Neuronal stem cell (in vitro differentiated cells): ENCODE data around the gene TCEAL1.

Experiments used
- DNase-seq: peaks from one replicate; pipeline ENCODE4 v3.0.0-alpha.2; 2013; ENCODE audit warnings: low spot score
- H2AFZ ChIP-seq: one replicate; pipeline ENCODE4 v1.6.1; 2013; ENCODE audit warnings: mild to moderate bottlenecking, low read length, inconsistent platforms
- H2AK5ac ChIP-seq: 2 replicates; pipeline ENCODE4 v1.6.1; 2013; ENCODE audit warnings: low read depth, mild to moderate bottlenecking, inconsistent platforms, low read length, moderate library complexity, mixed read lengths
- H2BK120ac ChIP-seq: 2 replicates; pipeline ENCODE4 v1.6.1; 2013; ENCODE audit warnings: low read depth, mild to moderate bottlenecking, inconsistent platforms, low read length, moderate library complexity, mixed read lengths
- H2BK12ac ChIP-seq: one replicate; pipeline ENCODE4 v1.6.1; 2013; ENCODE audit warnings: low read length, inconsistent platforms
- H2BK15ac ChIP-seq: 2 replicates; pipeline ENCODE4 v1.6.1; 2013; ENCODE audit warnings: mild to moderate bottlenecking, low read length, inconsistent platforms, mixed read lengths
- H2BK5ac ChIP-seq: one replicate; pipeline ENCODE4 v1.6.1; 2013; ENCODE audit warnings: inconsistent platforms, mild to moderate bottlenecking, low read length, moderate library complexity
- H3K14ac ChIP-seq: one replicate; pipeline ENCODE4 v1.6.1; 2013; ENCODE audit warnings: low read length, inconsistent platforms
- H3K18ac ChIP-seq: 2 replicates; pipeline ENCODE4 v1.6.1; 2013; ENCODE audit warnings: low read length, inconsistent platforms
- H3K23ac ChIP-seq: 2 replicates; pipeline ENCODE4 v1.6.1; 2013; ENCODE audit warnings: low read depth, mild to moderate bottlenecking, mixed read lengths, low read length, inconsistent platforms; ENCODE audit not compliant: poor library complexity
- H3K27ac ChIP-seq: replicated peaks from 3 replicates; pipeline ENCODE4 v1.5.1; 2013; ENCODE audit warnings: low read length, inconsistent platforms
- H3K27me3 ChIP-seq, 3 experiments: 2 replicates each; pipeline ENCODE4 v1.6.1; 2013; ENCODE audit warnings: low read length in 3 of 3, mild to moderate bottlenecking in 2 of 3, inconsistent platforms in 1 of 3, low read depth in 1 of 3, mixed read lengths in 1 of 3, moderate library complexity in 1 of 3; ENCODE audit not compliant: control insufficient read depth in 3 of 3, insufficient read depth in 3 of 3
- H3K36me3 ChIP-seq, 2 donors: replicated peaks in 1 of 2; 2 replicates each; pipeline ENCODE4 v1.6.1; 2013; ENCODE audit warnings: low read length in 2 of 2; ENCODE audit not compliant: control insufficient read depth in 2 of 2, insufficient read depth in 2 of 2
- H3K4ac ChIP-seq: 2 replicates; pipeline ENCODE4 v1.6.1; 2013; ENCODE audit warnings: inconsistent platforms, mild to moderate bottlenecking, low read length, moderate library complexity
- H3K4me1 ChIP-seq, 2 donors: 1 replicate in 1 of 2; 2 replicates in 1 of 2; pipeline ENCODE4 v1.6.1; 2013; ENCODE audit warnings: low read length in 2 of 2, low read depth in 1 of 2; ENCODE audit not compliant: control insufficient read depth in 2 of 2, insufficient read depth in 1 of 2
- H3K4me2 ChIP-seq: one replicate; pipeline ENCODE4 v1.6.1; 2013; ENCODE audit warnings: mild to moderate bottlenecking, low read length, inconsistent platforms; ENCODE audit not compliant: insufficient read depth, poor library complexity, severe bottlenecking
- H3K4me3 ChIP-seq, 2 donors: 2 replicates each; pipeline ENCODE4 v1.5.1; 2013; ENCODE audit warnings: low read length in 2 of 2, mild to moderate bottlenecking in 2 of 2, inconsistent platforms in 1 of 2, moderate library complexity in 1 of 2
- H3K79me1 ChIP-seq: one replicate; pipeline ENCODE4 v1.6.1; 2013; ENCODE audit warnings: low read depth, mild to moderate bottlenecking, inconsistent platforms, low read length, moderate library complexity
- H3K9ac ChIP-seq: one replicate; pipeline ENCODE4 v1.6.1; 2013; ENCODE audit warnings: mild to moderate bottlenecking, low read depth, low read length, inconsistent platforms; ENCODE audit not compliant: poor library complexity
- H3K9me3 ChIP-seq, 2 donors: replicated peaks in 1 of 2; 2 replicates each; pipeline versions ENCODE3 to v1.6.1; 2013; ENCODE audit warnings: low read length in 2 of 2, mild to moderate bottlenecking in 2 of 2, inconsistent platforms in 1 of 2, low read depth in 1 of 2, mixed read lengths in 1 of 2, moderate library complexity in 1 of 2; ENCODE audit not compliant: control insufficient read depth in 2 of 2, insufficient read depth in 1 of 2
- H4K8ac ChIP-seq: one replicate; pipeline ENCODE4 v1.6.1; 2013; ENCODE audit warnings: low read depth, mild to moderate bottlenecking, inconsistent platforms, low read length, moderate library complexity
- H4K91ac ChIP-seq: one replicate; pipeline ENCODE4 v1.6.1; 2013; ENCODE audit warnings: low read length, low read depth, mild to moderate bottlenecking, inconsistent platforms; ENCODE audit not compliant: poor library complexity
- WGBS, 2 donors: extraction: QIAGEN DNeasy Blood & Tissue Kit; methylation state at CpG; one replicate each; pipeline ENCODE4 v1.1.7; 2013; ENCODE audit warnings: missing lambda C conversion rate in 2 of 2, mixed read lengths in 1 of 2; ENCODE audit not compliant: insufficient read length in 2 of 2, insufficient replicate concordance in 1 of 2; ENCODE audit errors: extremely low coverage in 2 of 2; 5-methylcytosine and 5-hydroxymethylcytosine counted together

The TCEAL1 gene

DNA sequence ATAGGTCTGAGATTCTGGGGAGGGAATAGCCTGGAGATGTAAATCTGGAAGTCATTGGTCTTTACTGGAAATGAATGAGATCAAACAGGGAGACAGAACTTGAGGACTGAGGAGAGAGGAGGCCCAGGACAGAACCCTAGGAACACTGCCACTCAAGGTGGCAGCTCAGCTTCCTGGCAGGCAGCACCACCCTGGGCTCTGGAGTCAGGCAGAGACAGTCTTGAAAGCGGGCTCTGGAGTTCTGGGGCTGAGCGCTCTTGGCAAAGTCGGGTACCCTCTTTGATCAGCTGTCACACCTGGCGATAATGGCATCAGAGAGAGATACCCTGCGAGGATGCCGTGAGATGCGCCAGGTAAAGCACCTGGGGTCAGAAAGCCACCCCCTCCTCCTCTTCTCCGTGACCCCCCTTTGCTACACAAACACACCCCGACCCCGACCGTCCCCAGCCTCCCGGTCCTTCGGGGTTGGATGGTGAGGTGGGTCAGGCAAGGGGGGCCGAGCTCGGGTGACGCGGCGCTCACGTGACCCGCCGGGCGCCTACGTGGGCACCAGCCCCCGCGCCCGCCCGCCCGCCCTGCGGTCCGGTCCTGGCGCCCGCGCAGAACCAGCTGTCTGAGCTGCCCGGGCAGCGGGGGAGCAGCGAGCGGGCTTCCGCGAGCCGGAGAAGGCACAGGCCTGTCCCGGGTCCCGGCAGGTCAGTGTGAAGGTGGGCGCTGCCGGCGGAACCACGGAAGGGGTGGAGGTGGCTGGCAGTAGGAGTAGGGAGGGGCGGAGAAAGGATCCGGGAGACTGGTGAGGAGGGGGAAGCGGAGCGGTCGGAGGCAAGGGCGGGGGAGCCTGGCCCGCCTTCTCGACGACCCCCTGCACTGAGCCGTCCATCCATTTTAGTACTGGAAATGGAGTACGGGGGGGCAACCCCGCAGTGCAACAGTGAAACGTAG, 21.1 kb upstream of the TCEAL1 start, which contains the start of gene TCEAL3:
Gene TCEAL3, plus strand, starts transcription at position 600 of the 942 bp plus-strand sequence. CDS start 1,102 bp downstream, outside the sequence.
- H2BK5ac ChIP-seq: no peak within 1 kb of the TSS
- no peaks in the 10 kb centered on the region for H3K79me1 ChIP-seq
- no peak within 1 kb of the TSS for H4K8ac ChIP-seq
- peak within 1 kb of the TSS; percentile 22 to 96 for H3K4me3 ChIP-seq
- no peaks in the 10 kb centered on the region for H3K27me3 ChIP-seq
- H2BK12ac ChIP-seq: no peak within 1 kb of the TSS
- peak within 1 kb of the TSS; percentile 54 for H3K4me2 ChIP-seq
- WGBS, 2 donors: no CpG with 5 or more reads among the region's 59 CpGs
- H3K9ac ChIP-seq: peak within 1 kb of the TSS; percentile 70
- no peaks in the 10 kb centered on the region for H3K4me1 ChIP-seq
- no peaks in the 10 kb centered on the region for H3K36me3 ChIP-seq
- H3K4ac ChIP-seq: no peak within 1 kb of the TSS
- H3K27ac ChIP-seq: no peak within 1 kb of the TSS
- H2BK120ac ChIP-seq: no peak within 1 kb of the TSS
- no peak within 1 kb of the TSS for H3K23ac ChIP-seq
- H2BK15ac ChIP-seq: no peak within 1 kb of the TSS
- DNase-seq: peak; percentile 30
- H3K14ac ChIP-seq: peak within 1 kb of the TSS; percentile 56
- H2AK5ac ChIP-seq: no peak within 1 kb of the TSS
- peak within 1 kb of the TSS; percentile 22 for H2AFZ ChIP-seq
- peak within 1 kb of the TSS; percentile 57 for H3K18ac ChIP-seq
- no peak within 1 kb of the TSS for H4K91ac ChIP-seq
- H3K9me3 ChIP-seq: no peaks in the 10 kb centered on the region

- Histone ChIP-seq H3K27me3 (no peaks in the 10 kb centered on the region), H2BK12ac (no peak overlapping the region), H4K91ac (no peak overlapping the region), H2BK5ac (no peak overlapping the region), H3K14ac (no peak overlapping the region), H3K4me3 (peak overlapping the region; percentile 22 to 96), H3K4me1 (no peaks in the 10 kb centered on the region), H3K36me3 (no peaks in the 10 kb centered on the region), H4K8ac (no peak overlapping the region), H3K27ac (no peak overlapping the region), H2BK15ac (no peak overlapping the region), H3K4ac (no peak overlapping the region), H2BK120ac (no peak overlapping the region), H3K79me1 (no peaks in the 10 kb centered on the region), H3K23ac (no peak overlapping the region), H2AK5ac (no peak overlapping the region), H3K4me2 (peak overlapping the region; percentile 54), H3K9me3 (no peaks in the 10 kb centered on the region), H2AFZ (peak overlapping the region; percentile 22), H3K9ac (no peak overlapping the region), H3K18ac (peak overlapping the region; percentile 17)
- WGBS, 2 donors: no CpG with 5 or more reads among the region's 21 CpGs
- DNase-seq: no peak
Observed at GRCh38 chrX:103608306-103608963, 20.3 kb upstream of the TCEAL1 start.

GRCh38 chrX:103610282-103610681, 18.5 kb upstream of the TCEAL1 start:
- no CpG with 5 or more reads among the region's 1 CpG for WGBS, 2 donors
- no peak for DNase-seq
- no peak overlapping the region for H3K4me2 ChIP-seq

GRCh38 chrX:103613362-103613890, 15.3 kb upstream of the TCEAL1 start:
- H3K9ac ChIP-seq: no peak overlapping the region
- no peak overlapping the region for H3K27ac ChIP-seq
- H2BK120ac ChIP-seq: no peak overlapping the region
- no peak overlapping the region for H3K4me2 ChIP-seq
- H3K27me3 ChIP-seq: no peaks in the 10 kb centered on the region
- H2BK15ac ChIP-seq: no peak overlapping the region
- no peak overlapping the region for H3K4me3 ChIP-seq
- H3K23ac ChIP-seq: no peak overlapping the region
- H3K79me1 ChIP-seq: no peaks in the 10 kb centered on the region
- no peak overlapping the region for H3K18ac ChIP-seq
- no peak overlapping the region for H3K4ac ChIP-seq
- H2BK12ac ChIP-seq: no peak overlapping the region
- no peak overlapping the region for H2AFZ ChIP-seq
- H4K91ac ChIP-seq: no peak overlapping the region
- no peaks in the 10 kb centered on the region for H3K9me3 ChIP-seq
- H2BK5ac ChIP-seq: no peak overlapping the region
- no peaks in the 10 kb centered on the region for H3K4me1 ChIP-seq
- H3K14ac ChIP-seq: no peak overlapping the region
- no peak for DNase-seq
- no CpG with 5 or more reads among the region's 1 CpG for WGBS, 2 donors
- H4K8ac ChIP-seq: no peak overlapping the region
- H2AK5ac ChIP-seq: no peak overlapping the region
- H3K36me3 ChIP-seq: no peaks in the 10 kb centered on the region

More at GRCh38 chrX:103610282-103610681, 18.5 kb upstream of the TCEAL1 start:
- no peak overlapping the region for H3K9ac ChIP-seq
- H2BK120ac ChIP-seq: no peak overlapping the region
- H3K27ac ChIP-seq: no peak overlapping the region
- no peak overlapping the region for H2BK15ac ChIP-seq
- H2BK12ac ChIP-seq: no peak overlapping the region
- H3K4ac ChIP-seq: no peak overlapping the region
- H3K36me3 ChIP-seq: no peaks in the 10 kb centered on the region
- H3K79me1 ChIP-seq: no peaks in the 10 kb centered on the region
- no peak overlapping the region for H4K91ac ChIP-seq
- no peak overlapping the region for H3K14ac ChIP-seq
- H3K9me3 ChIP-seq: no peaks in the 10 kb centered on the region
- H3K4me1 ChIP-seq: no peaks in the 10 kb centered on the region
- H3K23ac ChIP-seq: no peak overlapping the region
- no peak overlapping the region for H3K4me3 ChIP-seq
- no peak overlapping the region for H2AK5ac ChIP-seq
- no peak overlapping the region for H2AFZ ChIP-seq
- no peak overlapping the region for H3K18ac ChIP-seq
- no peak overlapping the region for H2BK5ac ChIP-seq
- H3K27me3 ChIP-seq: no peaks in the 10 kb centered on the region
- H4K8ac ChIP-seq: no peak overlapping the region
